T-helper 1 cell (primary cell): Measurements from ENCODE around the gene NUP85.
"Not testable (repeated sequence)": the region's sequence is repeated elsewhere in the genome, so short reads cannot be mapped to it uniquely, and the experiment has no call there.

Source experiments
- DNase-seq, 5 donors: peaks; one replicate each; pipeline ENCODE4 v3.0.0-alpha.2; 2012 to 2020

NUP85 gene

DNA sequence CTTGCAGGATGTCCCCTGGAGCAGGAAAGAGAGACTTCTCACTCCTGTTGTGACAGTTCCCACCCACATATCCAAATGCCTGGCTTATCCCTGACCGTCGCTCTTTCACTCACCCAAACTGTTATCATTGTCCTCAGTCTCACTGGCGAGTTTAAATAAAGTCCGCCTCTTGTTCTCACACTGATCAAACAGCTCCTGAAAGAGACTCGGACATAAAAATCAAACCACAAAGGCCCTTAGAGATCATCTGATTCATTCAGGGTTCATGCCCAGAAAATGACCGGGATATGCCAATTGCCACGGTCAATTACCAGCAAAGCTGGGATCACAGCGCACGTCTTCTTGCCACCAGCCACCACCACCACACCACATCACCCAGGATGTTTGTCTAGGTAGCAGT, 36.0 kb downstream of the NUP85 start:
- DNase-seq: no peak

DNA sequence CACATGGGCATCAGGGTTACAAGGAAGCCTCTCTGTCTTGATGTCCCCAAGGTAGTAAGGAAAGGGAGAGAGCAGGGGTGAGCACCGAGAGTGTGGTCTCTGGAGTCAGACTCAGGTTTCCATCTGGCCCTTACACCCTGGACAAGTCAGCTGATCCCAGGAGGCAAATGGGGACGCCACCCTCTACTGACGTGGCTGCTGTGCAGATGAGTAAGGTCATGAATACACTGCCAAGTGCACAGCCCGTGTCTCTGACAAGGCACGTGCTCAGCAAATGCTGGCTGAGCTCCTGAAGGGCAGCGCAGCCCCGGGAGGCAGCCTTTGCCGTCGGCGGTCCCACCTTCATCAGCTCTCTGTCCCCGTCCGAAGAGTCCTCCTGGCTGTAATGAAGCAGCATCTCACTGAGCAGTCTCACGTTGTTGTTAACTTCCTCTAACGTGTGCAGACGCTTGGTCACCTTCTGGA, 36.5 kb downstream of the NUP85 start:
- no peak for DNase-seq

DNA sequence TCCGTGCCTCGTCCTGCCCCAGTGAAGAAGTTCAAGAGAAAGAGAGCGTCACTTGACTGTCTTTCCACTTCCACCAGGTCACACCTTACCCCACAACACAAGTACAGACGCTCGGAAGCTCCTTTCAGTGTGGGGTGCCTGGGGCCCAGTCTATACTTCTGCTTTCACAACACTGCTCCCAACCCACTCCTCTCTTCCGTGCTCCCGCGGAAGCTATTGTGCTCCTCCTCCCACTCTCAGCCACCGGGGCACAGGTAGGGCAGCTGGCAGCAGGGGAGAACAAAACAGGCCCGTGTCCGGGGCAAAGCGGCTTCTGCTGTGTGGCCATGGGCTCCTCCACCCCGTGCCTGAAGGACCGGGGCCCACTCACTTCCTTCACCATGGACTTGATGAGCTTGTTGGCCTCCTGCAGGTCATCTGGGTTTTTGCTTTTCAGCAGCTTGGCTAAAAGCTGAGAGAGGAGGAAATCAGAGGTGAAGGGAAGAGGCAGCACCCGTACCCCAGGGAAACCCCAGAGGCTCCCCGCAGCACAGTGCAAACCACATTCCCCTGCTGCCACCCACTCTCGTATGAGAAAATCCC, 37.1 kb downstream of the NUP85 start:
- DNase-seq: peak in 4 of 5 donors; percentile 43 to 56 (median 47)

DNA sequence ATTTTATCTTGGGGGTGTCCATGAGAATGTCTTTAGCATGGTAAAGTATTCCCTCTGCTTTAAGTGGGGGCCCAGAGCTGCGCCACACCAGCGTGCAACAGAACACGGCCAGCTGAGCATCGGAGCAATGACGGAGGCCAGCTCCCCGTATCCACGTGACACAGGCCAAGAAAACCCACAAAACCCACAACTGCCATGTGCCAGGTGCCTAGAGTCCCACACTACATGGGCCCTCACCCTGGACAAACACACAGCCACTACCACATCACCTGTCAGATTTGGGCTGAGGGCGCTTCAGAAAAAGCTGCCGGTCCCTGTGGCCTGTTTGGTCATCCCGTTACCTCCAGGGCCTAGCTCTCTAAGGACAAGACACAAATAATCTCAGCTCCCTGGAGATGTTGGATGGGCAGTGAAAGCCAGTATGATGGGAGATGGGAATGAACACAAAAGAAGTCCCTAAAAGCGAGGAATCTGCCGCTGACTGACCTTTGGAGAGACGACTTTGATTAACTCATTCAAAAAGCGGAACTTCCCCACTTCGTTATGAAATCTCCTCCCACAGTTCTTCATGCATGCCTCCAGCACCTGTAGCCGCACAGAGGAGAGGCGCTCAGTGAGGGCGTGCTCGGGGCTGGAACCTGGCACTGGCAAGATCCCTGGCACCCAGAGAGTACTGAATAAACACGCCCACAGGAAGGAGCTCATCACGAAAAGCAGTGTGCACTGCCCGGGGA, 38.8 kb downstream of the NUP85 start:
- DNase-seq: no peak

DNA sequence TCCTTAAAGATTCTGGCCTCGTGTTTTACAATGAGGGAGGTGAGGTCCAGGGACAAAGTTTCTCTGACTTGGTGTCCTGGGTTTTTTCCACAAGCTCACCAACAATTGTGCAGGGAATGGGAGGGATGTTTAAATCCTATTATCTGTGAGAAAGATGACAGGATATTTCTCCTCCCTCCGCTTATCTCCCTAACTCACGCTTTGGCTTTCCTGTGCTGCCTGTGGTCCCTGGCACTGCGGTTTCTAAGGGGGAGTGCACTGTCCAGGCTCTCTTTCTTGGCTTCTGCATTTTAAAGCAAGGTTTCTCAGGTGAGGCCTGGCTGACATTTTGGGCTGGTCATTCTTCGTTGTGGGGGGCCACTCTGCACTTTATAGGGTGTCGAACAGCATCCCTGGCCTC, 39.5 kb downstream of the NUP85 start:
- DNase-seq: no peak

DNA sequence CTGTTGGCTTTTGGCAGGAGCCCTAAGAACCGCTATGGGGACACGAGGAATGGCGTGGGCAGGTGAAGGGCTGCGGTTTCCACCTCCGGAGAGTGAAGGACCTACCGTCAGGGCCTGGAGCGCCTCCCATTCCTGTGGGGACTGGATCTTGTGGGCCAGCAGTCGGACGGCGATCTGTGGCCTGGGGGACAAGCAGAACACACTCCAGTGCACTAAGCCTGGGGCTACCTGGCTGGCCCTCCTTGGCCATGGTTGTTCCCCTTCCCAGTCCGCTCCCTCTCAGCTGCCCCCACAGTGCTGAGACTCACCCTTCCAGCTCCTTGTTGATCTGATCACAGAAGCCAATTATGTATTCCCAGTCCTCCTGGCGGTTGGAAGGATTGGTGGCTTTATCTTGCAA, 40.9 kb downstream of the NUP85 start:
- DNase-seq: no peak

DNA sequence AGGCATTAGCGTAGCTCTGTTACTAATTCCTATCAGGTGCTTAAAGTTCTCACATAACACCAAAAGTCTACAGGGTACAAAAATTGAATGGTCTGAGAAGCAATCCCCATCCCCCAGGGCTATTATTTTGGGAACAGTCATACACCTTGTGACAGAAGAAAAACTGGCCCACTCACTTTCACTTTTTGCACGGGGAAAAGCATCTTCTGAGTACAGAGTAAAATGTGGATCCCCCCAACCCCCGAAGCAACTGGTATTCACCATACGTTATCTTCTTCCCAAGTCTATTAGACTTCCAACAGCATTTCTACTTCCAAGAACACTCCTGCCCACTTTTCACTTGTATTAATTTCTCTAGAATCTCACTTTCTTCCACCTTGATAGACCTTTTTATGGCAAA, 44.1 kb downstream of the NUP85 start:
- no peak for DNase-seq

DNA sequence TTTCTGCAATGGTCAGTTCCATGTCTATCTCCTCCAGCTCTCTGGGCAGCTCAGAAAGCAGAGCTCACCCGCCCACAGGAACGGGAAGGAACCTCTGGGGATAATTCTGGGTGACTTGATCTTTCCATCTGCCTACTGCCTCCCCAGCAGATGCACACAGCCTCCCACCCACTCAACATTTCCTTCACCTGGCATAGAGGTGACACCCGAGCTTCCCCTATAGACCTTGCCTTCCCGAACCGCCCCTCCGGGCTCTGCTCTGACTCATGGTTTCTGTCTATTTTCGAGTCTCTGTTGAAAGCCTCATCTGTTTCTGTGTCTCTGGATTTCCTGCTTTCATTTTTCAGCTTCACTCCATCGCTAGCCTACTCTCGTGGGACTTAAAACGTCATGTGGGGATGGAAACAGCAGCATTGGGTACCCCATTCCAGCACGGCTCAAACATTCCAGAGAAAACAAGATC, 44.6 kb downstream of the NUP85 start:
- DNase-seq: peak in 4 of 5 donors; percentile 31 to 71 (median 49)

DNA sequence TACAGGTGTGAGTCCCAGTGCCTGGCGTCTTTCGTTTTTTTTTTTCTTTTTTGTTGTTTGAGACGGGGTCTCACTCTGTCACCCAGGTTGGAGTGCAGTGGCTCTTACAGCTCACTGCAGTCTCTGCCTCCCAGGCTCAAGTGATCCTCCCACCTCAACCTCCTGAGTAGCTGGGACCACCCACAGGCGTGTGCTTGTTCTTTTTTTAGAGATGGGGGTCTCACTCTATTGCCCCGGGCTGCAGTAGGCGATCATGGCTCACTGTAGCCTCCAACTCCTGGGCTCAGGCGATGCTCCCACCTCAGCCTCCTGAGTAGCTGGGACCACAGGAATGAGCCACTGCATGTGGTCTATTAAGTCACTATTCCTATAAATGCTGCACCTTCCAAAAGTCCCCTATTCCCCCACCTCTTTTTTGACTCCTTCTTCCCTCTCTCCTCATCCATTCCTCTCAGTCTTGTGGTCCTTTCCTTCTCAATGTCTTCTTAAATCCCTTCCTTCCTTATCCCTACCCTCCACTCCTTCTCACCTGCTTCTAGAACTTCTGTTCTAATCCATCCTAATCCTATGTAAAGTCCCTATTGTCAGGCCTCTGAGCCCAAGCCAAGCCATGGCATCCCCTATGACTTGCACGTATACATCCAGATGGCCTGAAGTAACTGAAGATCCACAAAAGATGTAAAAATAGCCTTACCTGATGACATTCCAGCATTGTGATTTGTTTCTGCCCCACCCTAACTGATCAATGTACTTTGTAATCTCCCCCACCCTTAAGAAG, 46.7 kb downstream of the NUP85 start:
- no peak for DNase-seq

DNA sequence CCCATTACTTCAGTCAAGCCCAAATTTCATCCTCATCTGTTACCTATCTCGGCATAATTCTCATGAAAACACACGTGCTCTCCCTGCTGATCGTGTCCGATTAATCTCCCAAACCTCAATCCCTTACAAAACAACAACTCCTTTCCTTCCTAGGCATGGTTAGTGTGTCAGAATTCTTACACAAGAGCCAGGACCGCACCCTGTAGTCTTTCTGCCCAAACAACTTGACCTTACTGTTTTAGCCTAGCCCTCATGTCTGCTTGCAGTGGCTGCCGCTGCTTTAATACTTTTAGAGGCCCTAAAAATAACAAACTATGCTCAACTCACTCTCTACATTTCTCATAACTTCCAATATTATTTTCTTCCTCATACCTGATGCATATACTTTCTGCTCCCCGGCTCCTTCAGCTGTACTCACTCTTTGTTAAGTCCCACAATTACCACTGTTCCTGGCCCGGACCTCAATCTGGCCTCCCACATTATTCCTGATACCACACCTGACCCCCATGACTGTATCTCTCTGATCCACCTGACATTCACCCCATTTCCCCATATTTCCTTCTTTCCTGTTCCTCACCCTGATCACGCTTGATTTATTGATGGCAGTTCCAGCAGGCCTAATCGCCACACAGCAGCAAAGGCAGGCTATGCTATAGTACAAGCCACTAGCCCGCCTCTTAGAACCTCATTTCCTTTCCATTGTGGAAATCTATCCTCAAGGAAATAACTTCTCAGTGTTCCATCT, 50.6 kb downstream of the NUP85 start:
- DNase-seq: not testable (repeated sequence)

DNA sequence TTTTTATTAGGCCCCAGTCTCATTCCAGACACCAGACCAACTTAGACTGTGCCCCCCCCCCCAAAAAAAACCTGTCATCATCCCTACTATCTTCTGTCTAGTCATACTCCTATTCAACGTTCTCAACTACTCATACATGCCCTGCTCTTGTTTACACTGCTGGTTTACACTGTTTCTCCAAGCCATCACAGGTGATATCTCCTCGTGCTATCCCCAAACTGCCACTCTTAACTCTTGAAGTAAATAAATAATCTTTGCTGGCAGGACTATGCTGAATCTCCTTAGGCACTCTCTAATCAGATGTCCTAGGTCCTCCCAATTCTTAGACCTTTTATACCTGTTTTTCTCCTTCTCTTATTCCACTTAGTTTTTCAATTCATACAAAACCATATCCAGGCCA, 51.7 kb downstream of the NUP85 start:
- DNase-seq: not testable (repeated sequence)

DNA sequence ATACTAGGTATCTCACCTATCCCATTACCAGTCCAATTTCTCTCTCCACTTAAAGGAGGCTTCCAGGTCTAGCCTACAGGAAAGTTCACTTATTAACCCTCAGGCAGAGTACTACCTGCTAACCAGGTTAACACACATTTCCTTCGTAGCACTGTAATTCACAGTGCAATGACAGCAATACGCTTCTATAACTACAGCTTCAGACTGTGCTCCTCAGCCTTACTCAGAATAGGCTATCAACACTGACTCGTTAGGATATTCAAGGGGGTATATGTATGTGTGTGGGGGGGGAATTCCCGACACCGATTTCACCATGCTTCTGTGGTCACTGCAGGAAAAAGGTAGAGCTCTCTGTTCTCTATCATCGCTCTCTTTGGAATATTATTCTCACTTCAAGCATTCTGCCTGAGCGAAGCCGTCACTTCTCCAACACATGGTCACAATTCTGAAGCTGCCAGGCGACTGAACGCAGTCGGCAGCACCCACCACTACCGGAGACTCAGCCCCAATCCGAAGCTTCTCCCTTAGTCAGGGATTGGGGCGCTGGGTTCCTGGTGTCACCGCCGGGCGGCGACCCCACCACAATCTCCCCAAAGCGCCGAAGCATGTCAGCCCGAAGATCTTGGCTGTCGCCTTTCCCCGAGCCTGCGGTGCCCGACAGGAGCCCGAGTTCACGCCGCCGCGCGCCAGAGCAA, 55.3 kb downstream of the NUP85 start:
- DNase-seq: peak in 1 of 5 donors; percentile 31

DNA sequence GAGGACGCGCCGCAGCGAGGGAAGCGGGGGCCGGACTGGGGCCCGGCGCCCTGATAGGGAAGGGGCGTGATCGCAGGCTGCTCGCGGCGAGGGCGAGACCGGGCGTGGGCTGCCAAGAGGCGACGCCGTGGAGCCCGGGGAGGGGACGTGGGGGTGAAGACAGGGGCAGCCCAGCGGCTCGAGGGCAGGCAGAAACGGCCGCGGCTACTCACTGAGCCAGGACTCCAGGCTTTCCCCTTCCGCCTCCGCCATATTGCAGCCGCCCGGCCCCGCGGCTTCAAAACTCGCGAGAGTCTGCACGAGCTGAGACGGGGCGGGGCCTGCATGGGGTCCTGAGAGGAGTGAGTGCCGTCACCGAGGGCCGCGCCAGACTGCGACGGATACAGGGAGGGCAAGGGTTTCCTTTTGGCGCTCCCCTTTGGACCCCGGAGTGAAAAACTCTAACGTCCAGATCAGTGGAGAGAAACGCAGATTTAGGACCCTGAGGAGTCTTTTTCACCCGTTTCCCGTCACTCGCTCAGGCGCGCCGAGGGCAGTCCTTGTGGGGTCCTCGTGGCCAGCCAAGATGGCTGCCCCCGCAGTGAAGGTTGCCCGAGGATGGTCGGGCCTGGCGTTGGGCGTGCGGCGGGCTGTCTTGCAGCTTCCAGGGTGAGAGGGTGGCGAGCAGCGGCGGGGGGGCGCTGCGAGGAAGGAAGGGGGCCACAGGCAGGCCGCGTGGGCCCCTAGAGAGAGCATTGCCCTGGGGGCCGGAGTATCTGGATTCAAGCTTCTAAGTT, 56.0 kb downstream of the NUP85 start, which contains the start of the genes GGA3 and MRPS7:
Gene GGA3, minus strand, starts transcription at position 271 of the 776 bp plus-strand sequence. Its CDS starts 19 bp downstream, at position 252.
Gene MRPS7, plus strand, starts transcription at position 544 of the 776 bp plus-strand sequence. Its CDS starts 22 bp downstream, at position 566.
- peak; percentile 90 to 95 (median 93) for DNase-seq

DNA sequence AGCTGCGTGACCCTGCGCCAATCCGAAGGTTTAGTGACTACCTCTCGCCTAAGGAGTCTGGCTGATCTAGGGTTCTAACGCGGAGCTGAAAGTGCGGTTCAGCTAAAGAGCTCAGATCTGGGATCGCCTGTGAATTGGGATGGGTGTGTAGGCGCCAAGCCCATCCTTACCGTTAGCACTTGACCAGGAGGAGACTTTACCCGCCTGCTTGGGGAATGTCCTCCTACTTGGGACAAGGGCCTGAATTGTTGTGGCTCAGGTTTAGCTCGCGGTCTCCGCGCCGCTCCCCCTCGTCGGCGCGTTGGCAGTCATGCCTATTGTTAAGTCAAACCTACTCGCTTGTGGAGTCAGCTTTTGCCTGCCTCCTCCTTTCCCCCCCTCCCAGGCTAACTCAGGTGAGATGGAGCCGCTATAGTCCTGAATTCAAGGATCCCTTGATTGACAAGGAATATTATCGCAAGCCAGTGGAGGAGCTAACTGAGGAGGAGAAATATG, 56.7 kb downstream of the NUP85 start:
- DNase-seq: no peak

DNA sequence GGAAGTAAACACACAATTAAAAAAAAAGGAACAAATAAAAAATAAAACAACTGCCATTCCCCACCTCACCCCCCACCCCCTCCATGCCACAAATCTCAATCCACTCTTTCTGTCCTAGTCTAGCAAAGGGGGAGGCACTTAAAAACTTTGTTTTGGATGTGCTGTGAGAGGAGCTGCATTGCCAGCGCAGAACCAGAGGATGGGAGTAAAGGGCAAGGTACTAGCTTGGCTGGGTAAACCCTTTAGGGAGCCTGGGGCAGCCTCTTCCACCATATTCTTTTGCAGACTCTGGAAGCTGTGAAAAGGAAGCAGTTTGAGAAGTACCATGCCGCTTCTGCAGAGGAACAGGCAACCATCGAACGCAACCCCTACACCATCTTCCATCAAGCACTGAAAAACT, 57.6 kb downstream of the NUP85 start:
- no peak for DNase-seq

DNA sequence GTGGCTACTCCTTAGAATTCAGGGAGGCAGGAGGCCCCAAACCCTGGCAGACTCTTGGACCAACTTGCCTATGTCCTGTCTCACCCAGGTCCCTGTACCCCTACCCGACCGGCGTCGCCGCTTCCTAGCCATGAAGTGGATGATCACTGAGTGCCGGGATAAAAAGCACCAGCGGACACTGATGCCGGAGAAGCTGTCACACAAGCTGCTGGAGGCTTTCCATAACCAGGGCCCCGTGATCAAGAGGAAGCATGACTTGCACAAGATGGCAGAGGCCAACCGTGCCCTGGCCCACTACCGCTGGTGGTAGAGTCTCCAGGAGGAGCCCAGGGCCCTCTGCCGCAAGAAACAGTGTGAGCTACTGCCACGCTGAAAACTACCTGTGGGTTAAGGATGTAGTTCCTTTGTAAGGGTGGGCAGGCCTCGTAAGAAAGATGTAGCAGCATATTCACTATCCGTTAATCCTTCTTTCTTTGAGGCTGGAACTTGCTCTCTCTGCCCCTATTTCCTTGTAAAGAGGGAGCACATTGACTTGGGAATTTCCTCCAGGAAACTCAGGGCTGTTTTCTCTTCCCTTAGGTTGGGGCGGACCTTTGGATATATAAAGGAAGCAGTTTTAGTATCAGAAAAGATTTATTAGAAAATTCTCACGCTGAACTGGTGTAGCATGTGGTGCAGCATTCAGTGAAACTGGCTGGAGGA, 60.3 kb downstream of the NUP85 start:
- no peak for DNase-seq

DNA sequence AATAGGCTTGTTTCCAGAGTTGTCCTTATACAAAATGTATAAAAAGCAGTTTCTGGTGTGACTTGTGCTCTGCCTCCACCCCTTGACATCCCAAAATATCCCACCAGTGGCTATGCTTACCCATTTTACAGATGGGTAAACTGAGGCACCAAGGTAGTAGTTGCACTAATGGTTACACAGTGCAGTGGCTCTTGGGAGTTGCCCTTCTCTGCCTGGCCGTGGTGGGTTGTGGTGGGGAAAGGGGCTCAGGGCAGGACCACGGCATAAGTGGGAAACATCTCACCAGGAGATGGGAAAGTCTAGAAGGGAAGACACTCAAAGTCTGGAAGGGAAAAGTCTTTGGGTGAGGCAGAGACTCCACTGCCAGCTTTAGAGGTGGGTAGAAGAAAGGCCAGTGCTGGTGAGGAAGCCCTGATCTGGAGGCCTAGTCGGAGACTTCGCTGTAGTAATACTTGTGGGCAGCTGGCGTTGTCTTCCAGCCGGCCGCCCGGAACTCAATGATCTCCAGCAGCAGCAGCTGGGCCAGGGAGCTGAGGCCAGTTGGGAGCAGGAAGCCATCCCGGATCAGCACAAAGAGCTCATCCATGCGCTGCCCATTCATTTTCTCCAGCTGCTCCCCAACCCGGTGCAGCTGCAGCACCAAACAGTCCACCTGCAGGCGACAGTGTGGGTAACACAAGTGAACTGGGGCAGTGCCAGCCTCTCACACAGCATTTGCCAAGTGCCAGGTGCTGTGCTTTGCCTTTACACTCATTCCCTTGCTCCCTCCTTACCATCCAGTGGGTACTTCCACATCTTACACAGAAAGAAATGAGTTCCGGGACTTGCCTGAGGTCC, 61.1 kb downstream of the NUP85 start:
- DNase-seq: no peak

DNA sequence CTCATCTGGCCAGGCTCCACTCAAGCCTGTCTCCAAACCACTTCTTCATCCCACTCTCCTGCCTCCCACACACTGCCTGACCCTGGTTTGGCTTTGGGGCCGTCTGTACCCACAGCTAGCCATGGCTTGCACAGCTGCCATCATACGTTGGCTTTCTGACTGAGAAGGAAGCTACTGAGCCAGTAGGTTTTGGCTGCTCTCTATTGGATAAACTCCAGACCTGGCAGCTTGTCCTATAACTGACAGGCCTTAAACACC, 61.6 kb downstream of the NUP85 start:
- no peak for DNase-seq

DNA sequence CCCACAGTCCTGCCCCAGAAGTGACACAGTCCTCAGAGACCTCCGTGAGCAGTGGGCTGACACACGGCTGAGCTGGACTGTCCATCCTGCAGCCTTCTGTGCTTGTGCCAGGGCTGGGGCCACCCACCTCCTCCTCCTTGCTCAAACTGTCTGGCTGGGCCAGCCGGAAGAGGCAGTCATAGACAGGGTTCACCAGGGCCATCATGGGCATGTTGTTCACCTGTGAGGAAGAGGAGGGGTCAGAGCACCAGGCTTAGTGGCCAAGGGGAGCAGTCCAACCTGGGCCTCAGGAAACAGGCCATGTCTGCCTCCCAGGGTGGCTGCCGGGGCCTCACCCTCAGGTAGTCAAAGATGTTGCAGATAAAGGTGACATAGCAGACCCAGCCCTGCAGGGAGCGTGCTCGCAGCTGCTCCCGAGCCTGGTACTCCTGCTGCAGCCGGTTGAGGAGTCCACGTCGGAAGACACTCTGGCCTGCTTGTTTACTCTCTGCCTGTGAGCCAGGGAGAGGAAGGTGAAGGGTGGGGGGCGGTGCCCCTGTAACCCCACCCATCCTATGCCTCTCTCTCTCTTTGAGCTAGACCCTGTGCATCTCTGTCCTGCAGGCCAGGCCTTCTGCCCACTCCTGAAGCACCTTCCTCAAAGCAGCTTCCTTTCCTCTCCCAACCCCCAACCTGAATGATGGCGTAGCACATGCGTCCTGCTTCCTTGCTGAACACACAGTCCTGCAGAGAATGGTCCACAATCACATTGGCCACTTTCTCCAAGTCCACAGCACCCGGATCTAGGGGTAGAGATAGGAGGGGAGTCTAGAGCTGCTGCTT, 62.1 kb downstream of the NUP85 start:
- DNase-seq: no peak
